GM21786 (cell line): Measurements from ENCODE around the gene ARID3C.

Experiments
- ATAC-seq: cut with Tn5 transposase; IDR thresholded peaks from one replicate; pipeline ENCODE4 v1.9.1; 2021; ENCODE audit not compliant: unreplicated experiment

ARID3C gene, protein sequence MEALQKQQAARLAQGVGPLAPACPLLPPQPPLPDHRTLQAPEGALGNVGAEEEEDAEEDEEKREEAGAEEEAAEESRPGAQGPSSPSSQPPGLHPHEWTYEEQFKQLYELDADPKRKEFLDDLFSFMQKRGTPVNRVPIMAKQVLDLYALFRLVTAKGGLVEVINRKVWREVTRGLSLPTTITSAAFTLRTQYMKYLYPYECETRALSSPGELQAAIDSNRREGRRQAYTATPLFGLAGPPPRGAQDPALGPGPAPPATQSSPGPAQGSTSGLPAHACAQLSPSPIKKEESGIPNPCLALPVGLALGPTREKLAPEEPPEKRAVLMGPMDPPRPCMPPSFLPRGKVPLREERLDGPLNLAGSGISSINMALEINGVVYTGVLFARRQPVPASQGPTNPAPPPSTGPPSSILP

DNA sequence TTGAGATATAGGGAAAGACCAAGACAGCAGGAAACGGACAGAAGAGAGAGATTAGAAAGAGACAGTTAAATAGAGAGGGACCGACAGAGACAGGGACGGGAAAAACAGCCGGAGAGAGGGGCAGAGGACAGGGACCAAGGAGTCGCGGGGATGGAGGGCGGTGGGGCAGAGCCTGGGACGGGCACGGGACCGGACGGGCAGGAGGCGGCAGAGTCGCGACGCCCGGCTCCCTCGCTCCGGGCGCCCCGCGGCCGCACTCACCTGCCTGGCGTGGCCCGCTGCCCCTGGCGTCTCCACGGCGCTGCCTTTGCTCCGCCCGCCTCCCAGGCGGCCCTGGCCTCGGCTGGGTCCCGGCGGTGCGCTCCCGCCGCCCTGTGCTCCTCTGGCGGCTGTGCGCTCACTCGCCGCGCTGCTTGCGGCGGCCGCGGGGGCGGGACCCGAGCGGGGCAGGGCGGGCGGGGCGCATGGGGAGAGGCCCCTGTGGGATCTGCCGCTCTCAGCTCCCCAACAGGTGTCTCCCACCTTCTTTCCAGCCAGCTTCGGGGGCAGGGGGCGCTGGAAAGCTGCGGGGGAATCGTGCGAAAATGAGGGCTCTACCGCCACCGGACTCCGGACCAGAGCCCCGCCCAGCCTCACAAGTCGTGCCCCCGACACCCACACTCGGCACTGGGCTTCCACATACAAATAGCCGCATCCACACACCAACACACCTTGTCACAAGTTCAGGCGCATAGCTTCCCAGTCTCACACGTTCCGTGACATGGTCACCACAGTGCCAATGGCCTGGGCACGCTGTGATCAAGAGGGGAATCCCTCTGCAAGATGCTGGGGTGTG, at the start of gene ARID3C:
Gene ARID3C (minus strand): TSS at position 411 of the 835 bp plus-strand sequence. CDS start 1,052 bp downstream, outside the sequence.
- no peak for ATAC-seq

DNA sequence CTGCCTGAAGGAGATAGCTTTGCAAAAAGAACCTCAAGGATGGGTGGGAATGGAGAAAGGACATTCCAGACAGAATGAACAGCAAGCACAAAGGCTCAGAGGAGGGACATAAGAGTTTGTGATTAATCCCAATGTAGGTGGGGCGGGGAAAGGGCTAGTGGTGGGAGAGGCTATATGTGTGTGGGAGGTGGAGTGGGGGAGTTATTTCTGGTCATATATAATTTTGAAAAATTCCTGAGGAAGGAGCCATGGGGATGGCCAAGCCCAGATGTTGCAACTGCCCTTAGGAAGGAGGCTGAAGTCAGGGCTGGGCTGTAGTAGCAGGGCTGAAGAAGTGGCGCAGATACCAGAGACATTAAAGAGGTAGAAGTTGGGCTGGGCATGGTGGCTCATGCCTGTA, 47.0 kb upstream of the ARID3C start:
- no peak for ATAC-seq

DNA sequence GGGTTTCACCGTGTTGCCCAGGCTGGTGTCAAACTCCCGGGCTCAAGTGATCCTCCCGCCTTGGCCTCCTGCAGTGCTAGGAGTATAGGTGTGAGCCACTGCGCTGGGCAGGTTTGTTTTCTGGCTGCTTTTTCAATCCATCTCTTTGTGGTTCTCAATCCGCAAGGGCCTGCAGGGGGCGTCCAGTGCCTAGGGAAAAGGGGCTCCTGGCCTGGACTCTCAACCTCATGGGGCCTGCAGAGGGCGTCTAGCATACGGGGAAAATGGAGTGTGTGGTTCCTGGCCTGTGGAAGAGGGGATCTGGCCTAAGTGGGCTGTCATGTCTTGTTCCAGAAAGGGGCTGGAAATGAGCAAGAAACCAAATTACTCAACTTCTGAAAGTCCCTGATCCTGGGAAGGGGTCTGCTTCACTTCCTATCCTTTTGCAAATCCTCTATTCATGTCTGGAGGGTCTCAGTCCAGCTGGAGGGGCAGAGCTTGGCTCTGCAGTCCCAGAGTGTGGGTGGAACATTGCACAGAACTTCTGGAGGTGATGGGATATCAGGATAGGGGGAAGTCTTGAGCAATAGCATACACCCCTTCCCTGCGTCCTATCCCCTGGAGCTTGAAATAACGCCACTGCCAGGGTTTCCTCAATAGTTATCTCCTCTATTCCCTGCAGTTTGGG, 46.3 kb upstream of the ARID3C start:
- ATAC-seq = peak; percentile 60

DNA sequence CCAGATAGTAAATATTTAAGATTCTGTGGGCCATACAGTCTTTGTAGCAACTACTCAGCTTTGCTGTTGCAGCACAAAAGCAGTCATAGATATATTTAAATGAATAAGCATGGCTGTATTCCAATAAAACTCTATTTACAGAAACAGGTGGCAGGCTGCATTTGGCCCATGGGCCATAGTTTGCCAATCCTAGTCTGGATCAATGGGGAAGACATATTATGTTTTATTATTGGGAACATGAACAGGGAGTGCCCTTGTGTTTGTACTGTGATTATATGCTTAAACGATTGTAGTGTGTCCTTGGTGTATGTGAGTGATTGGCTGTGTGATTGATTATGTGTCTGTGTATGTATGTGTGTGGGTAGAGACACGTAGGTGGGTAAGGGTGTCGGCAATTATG, 45.6 kb upstream of the ARID3C start:
- ATAC-seq = no peak

DNA sequence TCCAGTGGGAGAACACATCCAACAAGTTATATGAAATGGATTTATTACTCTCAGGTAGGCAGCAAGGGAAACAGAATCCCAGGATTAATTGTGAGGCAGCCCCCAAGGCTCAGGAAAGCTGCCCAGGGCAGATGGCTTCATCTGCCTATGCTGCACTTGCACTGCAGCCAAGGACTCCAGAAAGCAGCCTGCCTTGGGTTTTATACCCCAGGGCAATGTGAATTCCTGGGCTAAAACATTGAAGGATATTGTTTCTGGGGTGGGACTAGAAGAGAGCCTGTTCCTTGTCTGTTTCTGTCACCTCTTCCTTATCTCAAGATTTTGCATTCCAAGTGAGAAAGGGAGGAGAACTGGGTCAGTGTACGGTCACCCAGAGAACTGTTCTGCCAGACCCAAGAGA, 42.4 kb upstream of the ARID3C start:
- ATAC-seq = no peak

DNA sequence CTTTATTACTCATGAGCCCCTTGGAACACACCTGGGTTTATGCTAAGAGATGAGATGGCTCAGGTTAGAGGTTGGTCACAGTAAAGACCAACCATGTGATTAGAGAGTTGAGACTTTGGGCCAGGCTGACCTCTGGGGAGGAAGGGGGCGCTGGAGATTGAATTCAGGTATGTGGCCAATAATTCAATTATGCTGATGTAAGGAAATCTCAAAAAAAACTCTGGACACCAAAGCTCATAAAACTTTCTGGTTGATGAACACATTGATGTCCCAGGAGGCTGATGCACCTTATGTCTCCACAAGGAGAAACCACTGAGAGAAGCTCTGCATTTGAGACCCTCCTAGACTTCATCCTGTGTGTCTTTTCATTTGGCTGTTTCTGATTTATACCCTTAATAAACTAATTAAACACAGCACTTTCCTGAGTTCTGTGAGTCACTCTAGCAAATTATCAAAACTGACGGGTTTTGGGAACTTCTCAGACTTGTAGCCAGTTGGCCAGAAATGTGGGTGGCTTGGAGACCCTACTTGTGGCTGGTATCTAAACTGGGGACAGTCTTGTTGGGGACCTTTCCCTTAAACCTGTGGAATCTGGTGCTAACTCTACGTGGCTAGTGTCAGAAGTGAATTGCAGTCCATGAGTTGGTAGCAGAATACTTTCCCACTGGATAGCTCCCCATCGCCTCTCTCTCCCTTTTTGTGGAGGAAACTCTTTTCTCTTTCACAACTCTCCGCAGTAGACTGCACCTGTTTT, 41.1 kb upstream of the ARID3C start:
- ATAC-seq = no peak

DNA sequence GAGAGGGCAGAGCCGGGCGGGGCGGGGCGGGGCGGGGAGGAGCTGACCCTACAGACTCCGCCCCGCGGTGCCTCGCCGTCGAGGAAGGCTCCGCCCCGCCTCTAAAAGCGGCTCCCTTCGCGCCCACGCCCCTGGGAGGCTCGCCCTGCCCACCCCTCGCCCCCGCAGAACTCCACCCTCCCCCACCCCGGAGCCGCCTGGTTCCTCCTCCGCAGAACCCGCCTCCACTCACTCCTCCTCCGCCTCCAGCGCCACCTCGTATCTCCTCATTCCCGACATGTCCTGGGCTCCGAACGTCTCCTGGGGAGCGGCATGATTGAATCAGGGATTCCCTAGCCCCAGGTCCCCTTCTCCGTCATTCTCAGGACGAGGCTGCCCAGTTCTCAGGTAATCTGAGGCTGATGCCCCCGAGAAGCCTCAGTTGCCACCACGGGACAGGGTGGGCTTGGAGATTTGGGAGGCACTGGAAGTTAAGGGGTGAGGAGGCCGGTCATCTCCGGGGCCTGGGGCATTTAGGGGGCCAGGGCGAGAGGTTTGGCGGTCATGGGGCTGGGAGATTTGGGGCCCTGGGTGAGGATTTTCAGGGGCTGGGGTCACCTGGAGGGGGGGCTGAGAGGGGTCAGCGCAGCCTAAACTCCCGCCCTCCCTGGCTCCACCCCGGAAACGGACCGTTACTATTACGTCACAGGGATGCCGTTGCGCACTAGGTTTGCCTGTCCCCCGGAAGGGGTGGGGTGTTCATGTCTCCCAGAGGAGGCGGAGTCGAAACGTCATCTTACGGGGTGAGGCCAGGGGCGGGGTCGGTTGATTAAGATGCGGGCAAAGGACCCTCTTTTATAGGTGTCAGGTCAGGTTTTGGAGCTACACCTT, 36.8 kb upstream of the ARID3C start:
- ATAC-seq = peak; percentile 59

DNA sequence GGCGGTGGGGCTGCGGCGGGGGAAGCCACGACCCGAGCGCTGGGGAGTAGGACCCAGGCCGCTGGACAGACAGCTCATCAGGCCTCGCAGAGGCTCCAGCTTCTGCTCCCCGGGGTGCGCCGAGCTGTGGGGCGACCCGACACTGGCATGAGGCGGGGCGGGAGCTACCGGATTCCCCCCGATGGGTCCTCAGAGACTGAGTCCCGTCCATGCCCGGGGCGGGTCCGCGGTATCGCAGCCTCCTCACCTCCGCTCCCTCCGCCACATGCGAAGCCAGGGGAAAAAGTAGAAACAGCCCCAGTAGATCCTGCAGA, 36.2 kb upstream of the ARID3C start:
- peak; percentile 13 for ATAC-seq

DNA sequence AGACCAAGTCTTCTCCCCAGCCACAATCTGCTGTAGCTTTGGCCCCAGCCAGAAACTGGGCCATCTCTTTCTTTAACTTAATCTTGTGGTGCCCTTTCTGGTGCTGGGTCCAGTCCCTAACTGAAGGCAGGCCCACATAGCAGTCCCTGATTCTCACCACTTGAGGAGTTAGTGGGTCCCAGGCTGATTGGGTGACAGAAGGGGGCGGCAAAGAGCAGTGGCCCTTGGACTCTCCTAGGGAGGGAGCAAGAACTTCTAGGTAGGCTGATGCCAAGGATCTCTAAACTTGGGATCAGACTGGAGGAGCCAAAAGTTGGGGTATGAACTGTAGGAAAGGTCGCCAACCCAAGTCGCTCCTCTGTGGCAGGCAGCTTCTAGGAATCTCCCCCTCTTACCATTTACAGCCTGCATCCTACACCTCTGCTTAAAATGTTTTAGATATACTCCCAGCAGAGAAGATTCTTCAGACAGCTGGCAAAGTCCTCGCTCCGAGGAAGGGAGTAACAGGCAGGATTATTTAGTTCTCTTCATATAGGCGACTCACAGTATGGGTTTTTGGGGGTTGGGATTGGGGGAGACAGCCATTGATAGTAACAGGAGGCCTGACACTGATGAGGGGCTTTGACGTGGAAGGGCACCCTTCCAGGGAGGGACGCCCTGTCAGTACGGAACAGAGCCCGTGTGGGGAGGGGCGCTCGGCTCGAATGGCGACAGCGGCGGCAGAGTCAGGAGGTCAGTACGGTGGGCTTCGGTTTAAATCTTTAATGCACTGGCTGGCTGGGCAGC, 35.6 kb upstream of the ARID3C start:
- peak; percentile 63 for ATAC-seq

DNA sequence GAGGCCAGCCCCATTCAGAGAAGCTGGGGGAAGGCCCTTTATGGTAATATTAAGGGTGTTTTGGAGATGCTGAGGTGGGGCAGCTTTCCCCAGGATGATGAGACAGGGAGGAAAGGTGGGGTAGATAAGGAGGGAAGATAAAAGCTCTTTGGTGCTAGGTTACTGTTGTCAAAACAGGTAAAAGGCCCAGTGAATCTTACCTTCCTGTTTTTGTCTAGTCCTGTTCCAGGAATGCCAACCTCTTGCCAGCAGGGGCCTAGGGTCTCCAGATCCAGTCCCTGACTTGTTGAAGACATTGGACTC, 34.4 kb upstream of the ARID3C start:
- ATAC-seq = no peak

DNA sequence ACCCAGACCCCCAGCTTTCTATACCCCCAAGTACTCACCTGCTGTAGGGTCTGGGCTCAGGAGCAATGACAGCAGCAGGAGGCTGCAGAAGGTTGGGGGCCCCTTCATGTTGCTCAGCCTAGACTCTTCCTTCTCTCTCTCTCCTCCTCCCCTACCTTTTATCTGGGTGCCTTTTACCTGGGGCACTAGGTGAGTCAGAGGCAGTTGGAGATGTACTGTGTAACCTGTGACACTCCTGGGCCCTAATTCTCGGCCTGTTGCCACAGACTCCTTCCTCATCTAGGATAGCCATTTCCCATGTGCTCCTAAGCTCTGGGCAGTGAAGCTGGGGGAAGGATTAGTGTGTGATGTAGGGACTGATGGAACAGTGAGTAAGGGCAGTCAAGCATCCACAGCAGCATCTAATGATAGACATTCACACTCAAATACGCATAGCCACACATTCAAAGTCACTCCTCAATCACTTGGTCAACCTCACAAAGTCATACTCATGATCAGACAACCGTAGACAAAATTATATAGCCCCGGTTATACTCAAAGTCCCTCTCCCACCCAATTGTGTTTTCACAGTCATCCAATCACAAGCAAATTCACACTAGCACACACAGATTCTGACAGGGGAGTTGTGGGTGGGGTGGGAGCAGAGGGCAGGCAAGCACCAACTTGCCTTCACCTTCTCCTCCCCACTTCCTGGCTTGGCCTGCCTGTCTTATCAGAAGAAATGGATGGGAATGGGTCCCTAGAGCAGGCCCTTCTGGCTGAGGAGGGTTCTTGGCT, 33.8 kb upstream of the ARID3C start, which contains the start of gene CCL27:
Gene CCL27 (minus strand): TSS at position 132 of the 777 bp plus-strand sequence. CDS start 24 bp downstream, at position 108.
- ATAC-seq = no peak

DNA sequence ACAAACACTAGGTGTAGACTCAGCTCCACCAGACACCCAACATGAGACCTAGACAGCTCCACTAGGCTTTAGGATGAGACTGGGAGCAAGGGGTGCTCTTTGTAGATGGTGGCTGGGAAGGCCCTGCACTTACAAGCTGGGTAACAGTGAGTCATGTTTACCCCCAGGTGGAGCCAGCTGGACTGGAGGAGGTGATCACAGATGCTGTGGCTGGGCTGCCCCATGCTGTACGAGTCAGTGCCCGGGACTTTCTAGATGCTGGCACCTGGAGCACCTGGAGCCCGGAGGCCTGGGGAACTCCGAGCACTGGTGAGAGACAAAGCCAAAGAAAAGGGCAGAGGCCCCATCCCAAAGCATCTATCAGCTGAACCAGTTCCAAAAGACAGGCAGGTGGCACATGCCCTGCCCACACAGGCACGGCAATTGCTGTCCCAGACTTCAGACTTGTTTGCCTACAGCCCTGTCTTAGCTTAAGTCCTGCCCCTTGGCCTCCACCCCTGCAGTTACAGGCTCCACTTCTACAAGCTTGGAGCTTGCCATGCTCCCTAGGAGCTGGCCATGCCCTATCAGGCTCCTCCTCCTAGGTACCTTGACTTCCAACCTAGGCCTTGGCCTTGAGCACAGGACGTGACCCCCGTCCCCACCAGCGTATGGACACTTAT, 30.9 kb upstream of the ARID3C start:
- ATAC-seq = no peak

DNA sequence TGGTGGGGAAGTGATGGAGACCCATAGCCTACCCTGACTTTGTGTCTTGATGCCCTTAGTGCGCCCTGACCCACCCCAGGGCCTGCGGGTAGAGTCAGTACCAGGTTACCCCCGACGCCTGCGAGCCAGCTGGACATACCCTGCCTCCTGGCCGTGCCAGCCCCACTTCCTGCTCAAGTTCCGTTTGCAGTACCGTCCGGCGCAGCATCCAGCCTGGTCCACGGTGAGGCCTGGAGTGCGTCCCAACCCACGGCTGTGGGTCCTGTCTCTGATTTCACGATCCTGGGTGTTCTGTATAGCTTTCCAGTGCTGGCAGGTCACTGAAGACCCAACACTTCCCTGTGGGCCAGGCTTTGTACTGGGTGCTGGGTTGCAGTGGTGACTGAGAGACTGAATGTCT, 29.6 kb upstream of the ARID3C start:
- no peak for ATAC-seq

DNA sequence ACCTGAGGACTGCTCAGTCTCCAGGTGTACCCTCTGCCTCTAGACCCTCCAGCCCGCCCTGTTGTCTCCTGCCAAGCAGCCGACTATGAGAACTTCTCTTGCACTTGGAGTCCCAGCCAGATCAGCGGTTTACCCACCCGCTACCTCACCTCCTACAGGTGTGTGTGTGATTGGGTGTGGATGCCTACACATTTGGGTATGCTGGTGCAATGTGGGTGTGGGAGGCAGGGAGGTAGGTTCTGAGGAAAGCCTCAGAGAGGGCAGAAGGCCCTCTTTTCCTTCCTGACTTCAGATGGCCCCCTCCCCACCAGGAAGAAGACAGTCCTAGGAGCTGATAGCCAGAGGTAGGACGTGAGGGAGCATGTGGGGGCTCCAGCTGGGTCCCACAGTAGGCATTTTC, 28.1 kb upstream of the ARID3C start:
- no peak for ATAC-seq

DNA sequence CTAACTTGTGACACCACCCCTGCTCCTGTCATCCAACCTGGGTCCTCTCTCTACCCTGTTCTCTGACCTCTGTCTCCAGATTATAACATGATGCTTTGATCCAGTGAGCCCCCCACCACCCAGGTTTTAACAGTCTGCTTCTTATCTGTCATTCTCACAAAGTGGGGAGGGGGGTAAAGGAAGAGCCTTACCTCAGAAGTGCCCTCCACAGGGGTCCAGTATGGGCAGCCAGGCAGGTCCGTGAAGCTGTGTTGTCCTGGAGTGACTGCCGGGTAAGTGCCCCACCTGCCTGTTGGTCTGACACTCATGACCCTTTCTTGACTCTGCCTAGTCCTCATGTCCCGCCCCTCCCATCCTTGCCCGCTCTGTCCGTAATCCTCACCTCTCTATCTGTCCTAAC, 26.5 kb upstream of the ARID3C start:
- ATAC-seq = no peak

DNA sequence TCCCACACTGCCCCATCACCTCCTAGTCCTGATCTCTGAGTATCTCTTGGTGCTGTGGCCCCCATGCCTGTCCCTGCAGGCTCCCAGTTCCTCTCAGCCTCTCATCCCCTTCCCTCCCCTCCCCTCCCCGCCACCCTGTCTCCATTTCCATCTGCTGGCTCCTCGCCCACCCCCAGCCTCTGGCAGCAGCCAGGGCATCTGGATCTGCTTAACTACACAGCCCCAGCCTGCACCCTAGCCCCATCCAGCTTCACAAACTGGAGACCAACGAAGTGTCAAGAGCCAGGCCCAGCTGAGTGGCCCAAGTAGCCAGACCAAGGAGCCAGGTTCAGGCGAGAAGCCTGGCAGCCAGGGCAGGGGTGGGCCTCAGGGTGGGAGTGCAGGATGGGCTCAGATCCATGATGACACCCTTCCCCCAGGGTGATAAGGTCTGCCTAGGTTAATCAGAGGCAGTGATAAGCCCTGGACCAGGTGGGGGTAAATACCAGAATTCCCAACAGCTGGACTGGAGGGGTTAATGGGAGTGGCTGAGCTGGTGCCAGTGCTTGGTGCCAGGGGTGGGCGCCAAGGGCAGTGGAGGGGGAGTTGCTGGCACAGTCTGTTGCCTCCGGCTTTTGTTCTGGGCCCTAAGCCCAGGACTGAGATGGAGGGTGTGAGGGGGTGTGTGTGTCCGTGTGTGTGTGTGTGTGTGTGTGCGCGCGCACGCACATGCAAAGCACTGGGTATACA, 25.6 kb upstream of the ARID3C start:
- ATAC-seq = no peak
